Fibroblast of mammary gland (primary cell): Measurements from ENCODE around the gene SCARB2.

Source experiments
- DNase-seq: peaks from one replicate; pipeline ENCODE4 v3.0.0-alpha.2; 2010; ENCODE audit warnings: low read depth
- H3K4me3 ChIP-seq: 2 replicates; pipeline ENCODE4 v1.5.1; 2011; ENCODE audit warnings: low read depth, mild to moderate bottlenecking, low read length, moderate library complexity; ENCODE audit not compliant: control insufficient read depth
- TF ChIP-seq, protein P1 (sequence below): conservative IDR thresholded peaks from 2 replicates; pipeline ENCODE4 v1.5.1; 2011; ENCODE audit warnings: low read depth, low read length, inconsistent platforms; ENCODE audit not compliant: control insufficient read depth, insufficient read depth

SCARB2 gene

DNA sequence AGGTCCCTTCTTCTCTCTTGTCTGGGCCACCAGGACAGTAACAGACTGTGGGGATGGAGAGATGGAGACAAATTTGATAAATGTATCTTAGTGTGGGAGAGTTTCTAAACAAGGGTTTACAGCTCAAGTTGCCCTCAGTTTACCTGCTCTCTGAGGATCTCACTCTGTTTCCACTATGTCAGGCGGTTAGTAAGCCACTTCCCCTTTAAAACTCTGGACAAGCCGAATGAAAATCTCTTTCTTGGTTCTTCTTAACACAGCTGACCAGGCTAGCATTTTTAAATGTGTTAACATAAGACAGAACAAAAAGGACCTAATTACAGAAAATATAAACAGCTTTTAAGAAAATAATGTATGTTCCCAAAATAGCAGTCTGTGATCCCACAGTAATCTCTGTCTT is 2.9 kb upstream of the SCARB2 start:
- TF ChIP-seq, protein P1, sequence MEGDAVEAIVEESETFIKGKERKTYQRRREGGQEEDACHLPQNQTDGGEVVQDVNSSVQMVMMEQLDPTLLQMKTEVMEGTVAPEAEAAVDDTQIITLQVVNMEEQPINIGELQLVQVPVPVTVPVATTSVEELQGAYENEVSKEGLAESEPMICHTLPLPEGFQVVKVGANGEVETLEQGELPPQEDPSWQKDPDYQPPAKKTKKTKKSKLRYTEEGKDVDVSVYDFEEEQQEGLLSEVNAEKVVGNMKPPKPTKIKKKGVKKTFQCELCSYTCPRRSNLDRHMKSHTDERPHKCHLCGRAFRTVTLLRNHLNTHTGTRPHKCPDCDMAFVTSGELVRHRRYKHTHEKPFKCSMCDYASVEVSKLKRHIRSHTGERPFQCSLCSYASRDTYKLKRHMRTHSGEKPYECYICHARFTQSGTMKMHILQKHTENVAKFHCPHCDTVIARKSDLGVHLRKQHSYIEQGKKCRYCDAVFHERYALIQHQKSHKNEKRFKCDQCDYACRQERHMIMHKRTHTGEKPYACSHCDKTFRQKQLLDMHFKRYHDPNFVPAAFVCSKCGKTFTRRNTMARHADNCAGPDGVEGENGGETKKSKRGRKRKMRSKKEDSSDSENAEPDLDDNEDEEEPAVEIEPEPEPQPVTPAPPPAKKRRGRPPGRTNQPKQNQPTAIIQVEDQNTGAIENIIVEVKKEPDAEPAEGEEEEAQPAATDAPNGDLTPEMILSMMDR: no peak
- DNase-seq: no peak
- no peak overlapping the region for H3K4me3 ChIP-seq

DNA sequence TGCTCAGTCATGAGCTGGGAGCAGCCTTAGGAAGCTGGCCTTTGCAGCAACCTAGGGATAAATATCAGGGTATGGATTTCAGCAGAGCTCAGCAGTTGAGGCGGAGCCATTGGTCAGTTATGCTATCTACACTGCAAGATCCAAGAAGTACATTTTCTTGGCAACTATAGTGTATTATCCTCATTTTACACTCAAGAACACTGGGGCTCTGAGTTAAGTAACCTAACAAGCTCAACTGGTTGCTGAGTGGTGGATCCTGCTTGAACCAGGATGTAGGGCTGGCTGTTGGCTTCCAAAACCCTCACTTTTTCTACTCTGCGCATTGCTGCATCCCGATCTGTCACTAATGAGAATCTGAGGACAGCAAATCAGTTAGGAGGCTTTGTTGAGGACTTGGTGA is 1.5 kb upstream of the SCARB2 start:
- TF ChIP-seq, protein P1: no peak
- DNase-seq: no peak
- no peak overlapping the region for H3K4me3 ChIP-seq

- TF ChIP-seq, protein P1: no peak
- peak overlapping the region; percentile 51 for H3K4me3 ChIP-seq
- no peak for DNase-seq
Measured at GRCh38 chr4:76214177-76214675, 602 bp upstream of the SCARB2 start.

DNA sequence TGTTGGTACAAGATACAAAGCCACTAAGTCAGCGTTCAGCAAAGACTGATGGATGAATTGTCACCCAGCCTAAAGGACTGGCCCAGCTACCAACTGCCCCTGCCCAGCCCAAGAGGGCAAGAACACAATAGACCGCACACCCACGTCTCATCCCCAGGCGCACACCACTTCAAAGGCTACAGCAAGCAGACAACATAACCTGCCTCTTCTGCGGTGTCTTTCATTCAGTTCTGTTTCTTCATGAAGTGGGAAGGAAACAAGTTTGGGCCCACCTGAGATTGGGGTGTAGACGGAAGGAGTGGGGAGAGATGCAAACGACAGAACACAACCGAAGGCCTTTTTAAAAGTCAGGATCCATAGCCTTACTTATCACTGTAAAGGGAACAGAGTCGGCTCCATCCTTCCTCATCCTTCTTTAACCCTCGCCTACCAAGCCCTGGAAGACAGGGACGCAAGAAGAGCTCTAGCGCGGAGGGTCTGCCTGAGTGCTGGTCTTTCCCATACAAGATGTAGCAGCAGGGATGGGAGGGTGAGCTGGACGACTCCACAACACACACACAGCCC is 691 bp downstream of the SCARB2 start:
- TF ChIP-seq, protein P1: no peak
- DNase-seq: peak; percentile 44
- peak overlapping the region; percentile 78 for H3K4me3 ChIP-seq

DNA sequence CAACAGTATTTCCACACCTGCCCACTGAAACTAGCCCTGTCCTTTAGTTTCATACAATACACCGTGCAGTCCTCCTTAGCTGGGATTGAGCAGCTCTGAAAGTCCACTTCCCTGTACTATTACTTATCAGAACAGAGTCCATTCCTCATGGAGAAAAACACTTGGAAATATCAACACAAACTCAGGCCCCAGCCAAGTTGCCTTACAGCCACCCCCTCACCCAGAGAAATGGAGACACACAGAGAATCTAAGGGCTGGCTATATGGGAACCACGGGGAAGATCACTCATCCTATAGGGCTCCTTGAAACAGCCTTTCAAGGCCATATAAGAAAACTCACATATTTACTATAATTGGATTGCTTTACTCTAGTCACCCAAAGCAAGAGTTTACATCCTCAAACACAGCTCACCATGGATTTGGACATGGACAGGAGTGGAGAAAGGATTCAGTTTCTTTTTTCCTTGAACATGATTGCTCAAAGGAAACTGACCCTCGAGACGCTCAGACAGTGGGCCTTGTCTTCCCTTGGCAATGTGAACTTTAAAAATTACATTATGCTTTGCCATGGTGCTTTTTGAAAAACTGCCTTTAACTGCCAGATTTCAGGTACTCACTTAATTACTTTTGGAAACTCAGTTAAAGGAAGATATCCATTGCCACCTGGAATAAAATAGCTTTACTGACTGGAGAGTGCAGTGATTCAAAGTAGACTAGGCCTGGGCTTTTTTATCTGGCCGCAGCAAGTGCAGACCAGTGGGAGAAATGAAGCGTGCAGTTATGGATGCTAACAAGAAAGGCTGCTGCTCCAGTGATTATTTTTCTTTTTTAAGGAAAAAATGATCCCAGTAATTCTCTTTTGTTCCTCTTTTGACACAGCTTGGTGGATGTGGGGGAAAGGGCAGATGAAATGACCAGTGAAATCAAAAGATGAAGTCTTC is 1.6 kb downstream of the SCARB2 start:
- peak overlapping the region; percentile 78 for H3K4me3 ChIP-seq
- DNase-seq: no peak
- TF ChIP-seq, protein P1: no peak

GRCh38 chr4:76210452-76210851 is 3.2 kb downstream of the SCARB2 start:
- no peak for DNase-seq
- no peak overlapping the region for H3K4me3 ChIP-seq
- TF ChIP-seq, protein P1: no peak
